ENCODE results near the gene SPOCK1. TPM values are rescaled to one million over a fixed set of nuclear protein-coding genes. Genes with fewer than 3 reads are reported as not detected.

Gene SPOCK1
- total and polyA plus RNA-seq, 4 donors: 0.48 to 4.5 (median 0.69) TPM

- H3K9me3 ChIP-seq (ENCODE audit: control insufficient read depth in 4 of 4, insufficient read depth in 3 of 4, low read length in 3 of 4): no peaks in the 10 kb centered on the region
- no peak for TF ChIP-seq CTCF (IDR thresholded peaks at IDR 0.05; ENCODE audit: control extremely low read depth, extremely low read depth)
- 40 to 41% methylated on average over 5 of the region's 5 CpGs for WGBS, 2 donors
- no peak overlapping the region for H3K9ac ChIP-seq (ENCODE audit: insufficient read depth in 1 of 2, low read length in 2 of 2)
- no peak for ATAC-seq (ENCODE audit: insufficient read depth, low FRiP score)
- no peaks in the 10 kb centered on the region for H3K27me3 ChIP-seq (ENCODE audit: control insufficient read depth in 3 of 3, insufficient read depth in 3 of 3, low read length in 2 of 3)
- no peaks in the 10 kb centered on the region for H3K36me3 ChIP-seq (ENCODE audit: control insufficient read depth in 4 of 4, insufficient read depth in 4 of 4, low read length in 4 of 4)
- no peak overlapping the region for H3K4me3 ChIP-seq
- no peak for DNase-seq
- no peaks in the 10 kb centered on the region for H3K4me1 ChIP-seq (ENCODE audit: control insufficient read depth in 5 of 5, insufficient read depth in 5 of 5, low read length in 5 of 5)
- no peak overlapping the region for H3K27ac ChIP-seq (ENCODE audit: low read depth in 1 of 2, low read length in 1 of 2)
Observed at GRCh38 chr5:137016783-137017324, 482.3 kb downstream of the SPOCK1 start.

GRCh38 chr5:137015540-137016116 is 483.5 kb downstream of the SPOCK1 start:
- WGBS, 2 donors: 66 to 79% methylated on average over 2 of the region's 2 CpGs
- H3K9ac ChIP-seq (ENCODE audit: insufficient read depth in 1 of 2, low read length in 2 of 2): no peak overlapping the region
- no peak overlapping the region for H3K4me3 ChIP-seq
- H3K36me3 ChIP-seq (ENCODE audit: control insufficient read depth in 4 of 4, insufficient read depth in 4 of 4, low read length in 4 of 4): no peaks in the 10 kb centered on the region
- TF ChIP-seq CTCF (IDR thresholded peaks at IDR 0.05; ENCODE audit: control extremely low read depth, extremely low read depth): no peak
- H3K27me3 ChIP-seq (ENCODE audit: control insufficient read depth in 3 of 3, insufficient read depth in 3 of 3, low read length in 2 of 3): no peaks in the 10 kb centered on the region
- H3K9me3 ChIP-seq (ENCODE audit: control insufficient read depth in 4 of 4, insufficient read depth in 3 of 4, low read length in 3 of 4): no peaks in the 10 kb centered on the region
- DNase-seq (no peak), ATAC-seq (ENCODE audit: insufficient read depth, low FRiP score) (no peak)
- no peak overlapping the region for H3K27ac ChIP-seq (ENCODE audit: low read depth in 1 of 2, low read length in 1 of 2)
- H3K4me1 ChIP-seq (ENCODE audit: control insufficient read depth in 5 of 5, insufficient read depth in 5 of 5, low read length in 5 of 5): no peaks in the 10 kb centered on the region

GRCh38 chr5:137014731-137015130 is 484.4 kb downstream of the SPOCK1 start:
- Histone ChIP-seq H3K9me3 (ENCODE audit: control insufficient read depth in 4 of 4, insufficient read depth in 3 of 4, low read length in 3 of 4) (no peaks in the 10 kb centered on the region), H3K27ac (ENCODE audit: low read depth in 1 of 2, low read length in 1 of 2) (no peak overlapping the region), H3K4me1 (ENCODE audit: control insufficient read depth in 5 of 5, insufficient read depth in 5 of 5, low read length in 5 of 5) (no peaks in the 10 kb centered on the region), H3K36me3 (ENCODE audit: control insufficient read depth in 4 of 4, insufficient read depth in 4 of 4, low read length in 4 of 4) (no peaks in the 10 kb centered on the region), H3K9ac (ENCODE audit: insufficient read depth in 1 of 2, low read length in 2 of 2) (no peak overlapping the region), H3K4me3 (no peak overlapping the region), H3K27me3 (ENCODE audit: control insufficient read depth in 3 of 3, insufficient read depth in 3 of 3, low read length in 2 of 3) (no peaks in the 10 kb centered on the region)
- 36 to 70% methylated on average over 3 of the region's 3 CpGs for WGBS, 2 donors
- no peak for DNase-seq
- TF ChIP-seq CTCF (IDR thresholded peaks at IDR 0.05; ENCODE audit: control extremely low read depth, extremely low read depth): no peak
- no peak for ATAC-seq (ENCODE audit: insufficient read depth, low FRiP score)

- H3K9me3 ChIP-seq (ENCODE audit: control insufficient read depth in 4 of 4, insufficient read depth in 3 of 4, low read length in 3 of 4): no peaks in the 10 kb centered on the region
- no peaks in the 10 kb centered on the region for H3K36me3 ChIP-seq (ENCODE audit: control insufficient read depth in 4 of 4, insufficient read depth in 4 of 4, low read length in 4 of 4)
- H3K4me3 ChIP-seq: no peak overlapping the region
- DNase-seq (no peak), ATAC-seq (ENCODE audit: insufficient read depth, low FRiP score) (no peak)
- WGBS, 2 donors: 49 to 53% methylated on average over 3 of the region's 3 CpGs
- no peaks in the 10 kb centered on the region for H3K4me1 ChIP-seq (ENCODE audit: control insufficient read depth in 5 of 5, insufficient read depth in 5 of 5, low read length in 5 of 5)
- H3K27ac ChIP-seq (ENCODE audit: low read depth in 1 of 2, low read length in 1 of 2): no peak overlapping the region
- TF ChIP-seq CTCF (IDR thresholded peaks at IDR 0.05; ENCODE audit: control extremely low read depth, extremely low read depth): no peak
- H3K9ac ChIP-seq (ENCODE audit: insufficient read depth in 1 of 2, low read length in 2 of 2): no peak overlapping the region
- H3K27me3 ChIP-seq (ENCODE audit: control insufficient read depth in 3 of 3, insufficient read depth in 3 of 3, low read length in 2 of 3): no peaks in the 10 kb centered on the region
Observed at GRCh38 chr5:137010226-137010625, 488.9 kb downstream of the SPOCK1 start.
